GM19397 (cell line): Measurements from ENCODE around the gene HEYL.

Source experiments
- ATAC-seq: cut with Tn5 transposase; IDR thresholded peaks from one replicate; pipeline ENCODE4 v1.9.1; 2021; ENCODE audit warnings: mild to moderate bottlenecking, moderate library complexity; ENCODE audit not compliant: unreplicated experiment

Gene HEYL

GRCh38 chr1:39639305-39640130 lies at the start of gene HEYL:
Gene HEYL (minus strand): TSS chr1:39639643. CDS start chr1:39639625, 18 bp downstream.
- no peak for ATAC-seq

- no peak for ATAC-seq
These were observed 49.8 kb upstream of the HEYL start for GRCh38 chr1:39689214-39689613.

GRCh38 chr1:39688706-39689105 lies 49.3 kb upstream of the HEYL start:
- no peak for ATAC-seq

- no peak for ATAC-seq
These were observed 47.8 kb upstream of the HEYL start for GRCh38 chr1:39687243-39687642.

GRCh38 chr1:39685071-39685470 lies 45.6 kb upstream of the HEYL start:
- no peak for ATAC-seq

GRCh38 chr1:39684313-39684664 lies 44.8 kb upstream of the HEYL start:
- no peak for ATAC-seq

GRCh38 chr1:39683591-39684312 lies 44.3 kb upstream of the HEYL start:
- ATAC-seq, result no peak

- ATAC-seq, result no peak
These were observed 42.6 kb upstream of the HEYL start for GRCh38 chr1:39681999-39682398.

- no peak for ATAC-seq
These were observed 41.9 kb upstream of the HEYL start for GRCh38 chr1:39681294-39681693.

- no peak for ATAC-seq
These were observed 41.3 kb upstream of the HEYL start for GRCh38 chr1:39680751-39681150.

GRCh38 chr1:39679821-39680220 lies 40.4 kb upstream of the HEYL start:
- ATAC-seq, result no peak

GRCh38 chr1:39678889-39679288 lies 39.4 kb upstream of the HEYL start:
- ATAC-seq, result no peak

GRCh38 chr1:39677645-39678044 lies 38.2 kb upstream of the HEYL start:
- no peak for ATAC-seq

GRCh38 chr1:39676948-39677548 lies 37.6 kb upstream of the HEYL start:
- no peak for ATAC-seq

GRCh38 chr1:39675220-39675619 lies 35.8 kb upstream of the HEYL start:
- no peak for ATAC-seq

GRCh38 chr1:39673215-39673614 lies 33.8 kb upstream of the HEYL start:
- no peak for ATAC-seq

GRCh38 chr1:39672551-39672947 lies 33.1 kb upstream of the HEYL start:
- no peak for ATAC-seq

GRCh38 chr1:39671793-39672550 lies 32.5 kb upstream of the HEYL start, which contains the start of gene NT5C1A:
Gene NT5C1A (minus strand): TSS chr1:39672107. CDS start chr1:39672038, 69 bp downstream.
- no peak for ATAC-seq

GRCh38 chr1:39671433-39671792 lies 32.0 kb upstream of the HEYL start:
- no peak for ATAC-seq

- ATAC-seq, result no peak
These were observed 31.2 kb upstream of the HEYL start for GRCh38 chr1:39670689-39671088.

- no peak for ATAC-seq
These were observed 29.5 kb upstream of the HEYL start for GRCh38 chr1:39668894-39669293.
